Effector memory CD4-positive, alpha-beta T cell (primary cell): ENCODE results near the gene HP1BP3.

Experiments
- DNase-seq, 3 donors: peaks; one replicate each; pipeline ENCODE4 v3.0.0-alpha.2; 2020
- H3K27ac ChIP-seq: 2 replicates; pipeline ENCODE4 v1.7.0; 2013; ENCODE audit warnings: mild to moderate bottlenecking, low read length, moderate library complexity; ENCODE audit not compliant: insufficient read depth, poor library complexity, severe bottlenecking
- H3K27me3 ChIP-seq: replicated peaks from 2 replicates; pipeline ENCODE4 v1.7.0; 2013; ENCODE audit warnings: mild to moderate bottlenecking, low read length; ENCODE audit not compliant: insufficient read depth, control insufficient read depth, poor library complexity, severe bottlenecking
- H3K36me3 ChIP-seq: 2 replicates; pipeline ENCODE4 v1.7.0; 2013; ENCODE audit warnings: mild to moderate bottlenecking, low read length, moderate library complexity; ENCODE audit not compliant: control insufficient read depth, insufficient read depth
- H3K4me1 ChIP-seq: 2 replicates; pipeline ENCODE4 v1.7.0; 2013; ENCODE audit warnings: low read length, mild to moderate bottlenecking; ENCODE audit not compliant: control insufficient read depth, insufficient read depth, poor library complexity, severe bottlenecking
- H3K4me3 ChIP-seq: 2 replicates; pipeline ENCODE4 v1.7.0; 2013; ENCODE audit warnings: low read length, low read depth, mild to moderate bottlenecking; ENCODE audit not compliant: insufficient read depth, poor library complexity, severe bottlenecking
- H3K9me3 ChIP-seq: 2 replicates; pipeline ENCODE4 v1.7.0; 2013; ENCODE audit warnings: mild to moderate bottlenecking, low read length, moderate library complexity; ENCODE audit not compliant: control insufficient read depth

Gene HP1BP3

DNA sequence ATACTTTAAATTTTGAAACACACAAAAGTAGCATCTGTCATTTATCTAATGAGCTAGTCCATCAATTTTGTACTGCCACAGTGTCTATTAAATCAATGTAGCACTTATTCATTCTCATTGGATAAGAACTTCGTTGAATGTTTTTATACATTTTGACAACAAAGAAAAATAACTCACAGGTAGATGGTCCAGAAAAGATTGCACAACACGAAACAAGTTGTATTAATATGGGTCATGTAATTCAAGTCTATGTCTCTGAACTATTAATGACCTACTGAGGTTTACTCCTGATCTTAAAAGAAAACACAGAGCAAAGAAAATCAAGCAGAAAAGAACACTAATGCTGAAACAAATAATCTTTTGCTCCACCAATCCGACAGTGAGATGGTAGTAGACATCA lies 15.3 kb downstream of the HP1BP3 start:
- no peak overlapping the region for H3K4me3 ChIP-seq
- no peaks in the 10 kb centered on the region for H3K27me3 ChIP-seq
- no peak for DNase-seq
- peaks cover 87% of the 10 kb centered on the region for H3K36me3 ChIP-seq
- no peak overlapping the region for H3K27ac ChIP-seq
- no peaks in the 10 kb centered on the region for H3K4me1 ChIP-seq
- H3K9me3 ChIP-seq, result no peaks in the 10 kb centered on the region

DNA sequence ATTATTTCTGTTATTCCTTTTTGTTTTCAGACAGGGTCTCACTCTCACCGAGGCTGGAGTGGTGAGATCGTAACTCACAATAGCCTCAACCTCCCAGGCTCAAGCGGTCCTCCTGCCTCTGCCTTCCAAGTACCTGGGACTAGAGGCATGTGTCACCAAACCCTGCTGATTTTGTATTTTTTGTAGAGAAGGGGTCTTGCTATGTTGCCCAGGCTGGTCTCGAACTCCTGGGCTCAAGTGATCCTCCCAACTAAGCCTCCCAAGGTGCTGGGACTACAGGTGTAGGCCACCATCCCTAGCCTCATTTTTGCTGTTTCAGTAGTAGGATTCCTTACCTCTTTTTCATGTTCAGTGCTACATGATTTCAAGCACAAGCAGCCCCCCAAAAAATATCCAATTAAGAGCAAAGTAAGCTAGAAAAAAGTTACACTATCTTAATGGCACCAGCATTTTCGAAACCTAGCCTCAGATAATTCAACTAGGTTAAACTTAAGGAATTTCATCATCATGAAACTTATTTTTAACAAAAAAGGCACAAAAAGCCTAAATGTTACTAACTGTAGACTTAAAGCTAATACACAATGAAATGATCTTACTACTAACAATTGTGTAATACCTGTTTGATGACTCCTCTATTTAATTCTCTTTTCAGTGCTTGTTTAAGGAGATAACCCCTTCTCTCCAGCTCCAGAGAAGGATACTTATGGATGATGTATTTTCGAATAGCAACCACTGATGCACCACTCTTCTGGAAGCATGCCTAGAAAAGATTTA lies 16.6 kb downstream of the HP1BP3 start:
- H3K27ac ChIP-seq, result no peak overlapping the region
- no peaks in the 10 kb centered on the region for H3K9me3 ChIP-seq
- H3K4me3 ChIP-seq, result no peak overlapping the region
- no peaks in the 10 kb centered on the region for H3K27me3 ChIP-seq
- H3K36me3 ChIP-seq, result peaks cover 91% of the 10 kb centered on the region
- no peaks in the 10 kb centered on the region for H3K4me1 ChIP-seq
- DNase-seq, result no peak

DNA sequence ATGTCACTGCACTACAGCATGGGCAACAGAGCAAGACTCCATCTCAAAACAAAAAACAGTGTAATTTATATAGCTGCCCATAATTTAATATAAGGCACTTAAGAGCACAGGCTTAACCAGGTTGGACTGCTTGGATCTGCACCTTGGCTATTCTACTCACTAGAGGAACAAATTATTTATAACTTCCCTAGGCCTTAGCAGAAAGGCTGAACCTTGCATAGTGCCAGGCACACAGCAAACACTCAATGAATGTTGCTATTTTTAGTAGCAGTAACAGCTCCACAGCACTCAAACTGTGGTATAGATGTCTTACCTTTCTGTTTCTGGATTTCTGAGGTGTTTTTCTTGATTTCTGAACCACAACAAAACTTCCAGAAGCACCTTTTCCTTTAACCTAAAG lies 19.8 kb downstream of the HP1BP3 start:
- no peaks in the 10 kb centered on the region for H3K27me3 ChIP-seq
- DNase-seq, result no peak
- no peaks in the 10 kb centered on the region for H3K9me3 ChIP-seq
- no peak overlapping the region for H3K4me3 ChIP-seq
- no peak overlapping the region for H3K27ac ChIP-seq
- no peaks in the 10 kb centered on the region for H3K4me1 ChIP-seq
- peaks cover 96% of the 10 kb centered on the region for H3K36me3 ChIP-seq

DNA sequence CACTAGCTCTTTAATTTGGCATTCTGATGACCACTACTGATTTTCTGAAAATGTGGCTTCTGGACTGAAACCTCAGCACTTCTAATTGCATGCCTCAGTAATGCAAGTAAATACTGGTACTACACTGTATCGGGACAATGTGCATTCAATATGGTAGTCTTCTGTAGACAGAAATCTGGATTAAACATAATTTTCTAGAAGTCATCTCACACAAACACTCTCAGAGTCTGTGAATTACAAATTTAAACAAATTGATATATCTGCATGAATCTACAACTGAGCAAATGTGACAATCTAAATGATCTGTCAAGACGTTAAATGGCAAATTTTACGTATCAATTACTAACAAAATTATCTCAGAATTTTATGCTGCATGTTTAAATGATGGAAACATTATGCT lies 23.7 kb downstream of the HP1BP3 start:
- Histone ChIP-seq H3K27ac (no peak overlapping the region), H3K9me3 (no peaks in the 10 kb centered on the region), H3K27me3 (no peaks in the 10 kb centered on the region), H3K36me3 (peaks cover 90% of the 10 kb centered on the region), H3K4me1 (no peaks in the 10 kb centered on the region), H3K4me3 (no peak overlapping the region)
- DNase-seq, result no peak

DNA sequence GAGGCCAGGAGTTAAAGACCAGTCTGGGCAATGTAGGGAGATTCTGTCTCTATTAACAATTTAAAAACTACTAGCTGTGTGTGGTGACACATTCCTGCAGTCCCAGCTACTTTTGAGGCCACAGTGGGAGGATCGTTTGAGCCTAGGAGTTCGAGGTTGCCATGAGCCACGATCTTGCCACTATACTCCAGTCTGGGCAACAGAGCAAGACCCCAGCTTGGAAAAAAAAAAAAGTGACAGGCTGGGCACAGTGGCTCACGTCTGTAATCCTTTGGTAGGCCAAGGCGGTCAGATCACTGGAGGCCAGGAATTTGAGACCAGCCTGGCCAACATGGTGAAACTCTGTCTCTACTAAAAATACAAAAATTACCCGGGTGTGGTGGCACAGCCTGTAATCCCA lies 26.8 kb downstream of the HP1BP3 start:
- no peak overlapping the region for H3K27ac ChIP-seq
- H3K27me3 ChIP-seq, result no peaks in the 10 kb centered on the region
- H3K9me3 ChIP-seq, result no peaks in the 10 kb centered on the region
- peaks cover 80% of the 10 kb centered on the region for H3K36me3 ChIP-seq
- H3K4me3 ChIP-seq, result no peak overlapping the region
- no peaks in the 10 kb centered on the region for H3K4me1 ChIP-seq
- DNase-seq, result no peak

DNA sequence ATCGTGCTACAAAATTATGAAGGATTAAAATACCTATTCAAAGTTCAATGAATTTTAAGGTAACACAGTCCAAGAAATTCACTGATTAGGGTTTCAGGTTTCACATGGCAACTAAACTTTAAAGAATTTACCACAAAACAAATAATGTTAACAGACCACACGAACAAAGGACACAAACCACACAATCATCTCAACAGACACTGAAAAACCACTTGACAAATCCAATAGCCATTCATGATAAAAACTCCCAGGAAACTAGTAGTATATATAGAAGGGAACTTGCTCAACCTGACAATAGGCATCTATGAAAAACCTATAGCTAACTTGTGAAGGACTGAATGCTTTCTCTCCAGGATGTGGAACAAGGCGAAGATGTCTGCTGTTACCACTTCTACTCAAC lies 33.5 kb downstream of the HP1BP3 start:
- H3K36me3 ChIP-seq, result peaks cover 56% of the 10 kb centered on the region
- no peaks in the 10 kb centered on the region for H3K27me3 ChIP-seq
- H3K9me3 ChIP-seq, result no peaks in the 10 kb centered on the region
- H3K27ac ChIP-seq, result no peak overlapping the region
- H3K4me3 ChIP-seq, result no peak overlapping the region
- no peaks in the 10 kb centered on the region for H3K4me1 ChIP-seq
- no peak for DNase-seq

DNA sequence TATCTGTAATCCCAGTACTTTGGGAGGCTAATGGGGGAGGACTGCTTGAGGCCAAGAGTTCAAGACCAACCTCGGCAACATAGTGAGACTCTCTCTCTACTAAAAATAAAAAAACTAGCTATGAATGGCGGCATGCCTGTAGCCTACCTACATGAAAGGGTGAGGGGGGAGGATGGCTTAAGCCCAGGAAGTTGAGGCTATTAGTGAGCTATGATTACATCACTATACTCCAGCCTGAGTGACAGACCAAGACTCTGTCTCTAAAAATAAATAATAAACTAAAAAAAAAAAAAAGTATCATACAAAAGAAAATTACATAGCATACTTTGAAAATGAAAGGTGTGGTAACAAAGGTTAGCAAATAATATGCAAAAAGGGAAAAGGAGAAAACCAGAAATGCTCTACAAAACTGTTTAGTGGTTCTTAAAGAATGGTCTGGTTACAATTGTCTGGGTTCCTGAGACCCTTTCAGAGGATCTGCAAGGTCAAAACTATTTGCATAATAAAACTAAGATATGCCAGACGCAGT lies 35.6 kb downstream of the HP1BP3 start:
- Histone ChIP-seq H3K27ac (no peak overlapping the region), H3K36me3 (peaks cover 60% of the 10 kb centered on the region), H3K4me1 (no peaks in the 10 kb centered on the region), H3K9me3 (no peaks in the 10 kb centered on the region), H3K27me3 (no peaks in the 10 kb centered on the region), H3K4me3 (no peak overlapping the region)
- DNase-seq, result no peak

DNA sequence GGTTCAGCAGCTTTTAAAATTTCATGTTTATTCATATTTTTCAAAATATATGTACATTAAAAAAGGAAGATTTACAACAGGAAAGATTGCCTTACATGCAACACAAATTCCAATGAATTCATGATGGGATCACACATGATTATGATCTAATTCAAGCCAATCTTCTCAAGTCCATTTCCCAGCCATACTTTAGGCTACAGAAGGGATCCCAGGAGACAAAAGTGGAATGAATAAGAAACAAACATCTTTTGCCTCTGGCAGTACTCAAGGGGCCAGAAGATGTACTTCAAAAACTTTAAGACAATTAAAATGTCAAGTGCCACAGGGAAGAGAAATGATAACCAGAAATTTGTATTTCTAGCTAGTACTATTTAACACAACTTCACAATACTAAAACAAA lies 44.4 kb downstream of the HP1BP3 start:
- Histone ChIP-seq H3K27me3 (no peaks in the 10 kb centered on the region), H3K36me3 (peaks cover 60% of the 10 kb centered on the region), H3K4me3 (no peak overlapping the region), H3K27ac (no peak overlapping the region), H3K4me1 (no peaks in the 10 kb centered on the region), H3K9me3 (no peaks in the 10 kb centered on the region)
- DNase-seq, result no peak

DNA sequence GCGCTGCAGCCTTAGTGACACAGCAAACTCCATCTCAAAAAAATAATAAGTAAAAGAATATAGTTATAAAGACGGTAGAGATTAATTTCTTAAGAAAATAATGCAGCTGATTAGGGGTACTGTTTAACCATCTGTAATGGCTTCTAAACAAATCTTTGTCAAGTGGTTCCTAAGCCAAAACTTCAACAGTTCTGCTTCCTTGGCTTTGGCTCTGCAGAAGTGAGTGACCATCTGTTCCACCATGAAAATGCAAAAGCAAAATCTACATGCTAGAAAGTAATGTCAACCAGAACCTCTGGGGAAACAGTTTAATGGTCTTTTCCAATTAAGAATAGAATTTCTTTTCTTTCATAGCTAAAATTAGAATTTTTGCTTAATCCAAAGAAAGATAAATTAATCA lies 46.3 kb downstream of the HP1BP3 start:
- Histone ChIP-seq H3K36me3 (peaks cover 42% of the 10 kb centered on the region), H3K4me3 (no peak overlapping the region), H3K27me3 (no peaks in the 10 kb centered on the region), H3K4me1 (no peaks in the 10 kb centered on the region), H3K9me3 (no peaks in the 10 kb centered on the region), H3K27ac (no peak overlapping the region)
- no peak for DNase-seq

DNA sequence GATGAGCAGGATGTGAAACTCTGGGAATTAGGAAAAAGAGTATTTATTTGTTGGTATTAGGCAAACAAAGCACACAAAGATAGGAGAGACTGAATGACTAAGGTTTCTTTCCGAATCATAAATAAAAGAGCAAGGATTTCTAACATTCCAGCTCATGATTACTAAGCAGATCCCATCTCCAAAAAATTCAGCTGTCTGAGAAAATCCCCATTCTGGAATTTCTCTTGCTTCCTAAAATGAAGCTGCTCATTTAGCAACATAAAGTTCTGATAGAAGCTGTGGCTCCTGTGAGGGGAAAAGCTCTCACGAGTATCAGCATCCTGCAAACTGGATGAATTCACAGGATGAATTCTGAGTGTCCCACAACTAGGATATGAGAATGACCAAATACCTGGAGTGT lies 47.9 kb downstream of the HP1BP3 start:
- H3K9me3 ChIP-seq, result no peaks in the 10 kb centered on the region
- H3K27ac ChIP-seq, result no peak overlapping the region
- H3K4me3 ChIP-seq, result no peak overlapping the region
- H3K27me3 ChIP-seq, result no peaks in the 10 kb centered on the region
- DNase-seq, result no peak
- no peaks in the 10 kb centered on the region for H3K4me1 ChIP-seq
- H3K36me3 ChIP-seq, result peaks cover 26% of the 10 kb centered on the region
